Stimulated activated CD4-positive, alpha-beta T cell treated with anti-CD3 and anti-CD28 coated beads, Interleukin-2, amount 100 ng/mL, for 4 hours (primary cell): ENCODE measurements around the gene SHROOM2.
"Not testable (repeated sequence)": the region's sequence is repeated elsewhere in the genome, so short reads cannot be mapped to it uniquely, and the experiment has no call there.

ENCODE experiments used
- DNase-seq: peaks from one replicate; pipeline ENCODE4 v3.0.0-alpha.2; 2020; ENCODE audit warnings: low read depth

Gene SHROOM2

DNA sequence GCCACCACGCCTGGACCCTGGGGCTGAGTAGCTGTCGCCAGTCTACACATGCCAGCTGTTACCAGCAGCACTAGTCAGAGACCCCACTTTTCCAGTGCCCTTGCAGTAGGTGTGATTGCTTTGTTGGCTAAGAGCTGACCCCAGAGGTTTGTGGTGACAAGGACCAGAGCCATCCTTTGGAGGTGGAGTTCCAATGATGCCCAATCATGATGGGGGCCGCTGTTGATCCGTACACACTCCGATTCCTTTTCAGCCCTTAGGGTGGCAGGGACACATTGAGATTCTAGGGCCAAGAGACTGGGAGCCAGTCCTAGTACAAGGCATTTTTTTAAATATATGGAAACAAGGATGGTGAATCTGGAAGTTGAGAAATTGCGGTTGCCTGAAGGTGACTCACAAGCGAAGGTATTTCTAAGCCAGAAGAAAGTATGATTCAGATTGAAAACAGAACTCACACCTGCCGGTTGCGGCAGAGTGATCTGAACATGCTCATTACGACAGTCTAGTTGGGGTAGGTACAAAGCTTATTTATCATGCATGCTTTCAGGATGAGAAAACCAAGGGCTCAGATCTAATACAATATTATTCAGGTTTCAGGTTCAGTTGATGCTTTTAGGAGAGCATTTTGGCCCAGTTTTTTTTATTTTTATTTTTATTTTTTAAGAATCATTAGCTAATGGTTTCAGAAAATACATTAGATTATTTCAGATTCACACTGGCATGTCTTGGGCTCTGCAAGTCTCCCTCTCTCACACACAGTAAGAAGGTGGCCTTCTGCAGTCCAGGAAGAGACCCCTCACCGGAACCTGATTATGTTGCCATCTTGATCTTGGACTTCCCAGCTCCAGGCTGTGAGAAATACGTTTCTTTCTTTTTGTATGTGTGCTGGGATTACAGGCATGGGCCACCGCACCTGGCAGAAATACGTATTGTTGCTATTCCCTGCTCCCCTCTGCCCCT is 43.4 kb downstream of the SHROOM2 start:
- no peak for DNase-seq

DNA sequence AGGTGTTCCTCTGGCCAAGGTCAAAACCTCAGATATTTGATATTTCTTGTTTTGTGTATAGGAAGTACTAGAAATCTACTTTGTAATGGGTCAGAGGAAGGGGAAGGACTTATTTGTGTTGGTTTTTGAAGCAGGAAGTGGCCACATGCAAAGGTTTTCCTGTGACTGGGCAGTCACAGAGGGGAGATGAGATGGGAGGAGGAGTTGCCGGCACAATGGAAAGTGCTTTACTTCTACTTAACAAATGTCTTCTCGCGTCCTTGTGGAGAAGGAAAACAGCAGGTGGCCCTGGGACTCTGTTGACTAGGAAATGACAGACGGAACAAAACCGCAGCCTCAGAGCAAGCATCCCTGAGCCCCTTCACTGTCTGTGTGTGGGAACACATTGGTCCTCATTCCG is 46.6 kb downstream of the SHROOM2 start:
- DNase-seq, result no peak

GRCh38 chrX:9835585-9836210 is 49.5 kb downstream of the SHROOM2 start:
- DNase-seq, result no peak

- no peak for DNase-seq
Observed at GRCh38 chrX:9842541-9842940, 56.3 kb downstream of the SHROOM2 start.

GRCh38 chrX:9844936-9845577 is 58.8 kb downstream of the SHROOM2 start:
- DNase-seq, result no peak

DNA sequence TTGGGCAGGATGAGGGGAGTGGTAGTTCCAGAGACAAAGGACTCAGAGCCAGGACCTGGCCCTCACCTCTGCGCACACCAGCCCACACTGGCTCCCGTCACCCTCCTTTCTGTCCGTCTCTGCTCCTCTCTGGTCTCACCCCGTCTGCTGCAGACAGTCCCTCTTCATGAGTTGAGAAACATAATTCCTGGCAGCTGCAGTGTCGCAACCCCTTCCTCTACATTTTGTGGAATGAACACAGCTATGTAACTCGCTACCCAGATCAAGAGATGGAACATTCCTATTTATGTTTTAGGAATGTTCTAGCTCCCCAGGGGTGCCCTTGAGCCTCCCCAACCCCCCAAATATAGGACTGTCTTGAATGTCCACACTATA is 59.3 kb downstream of the SHROOM2 start:
- no peak for DNase-seq

GRCh38 chrX:9846631-9847030 is 60.4 kb downstream of the SHROOM2 start:
- DNase-seq, result no peak

- no peak for DNase-seq
Observed at GRCh38 chrX:9847071-9847470, 60.8 kb downstream of the SHROOM2 start.

GRCh38 chrX:9848718-9849479 is 62.7 kb downstream of the SHROOM2 start:
- no peak for DNase-seq

DNA sequence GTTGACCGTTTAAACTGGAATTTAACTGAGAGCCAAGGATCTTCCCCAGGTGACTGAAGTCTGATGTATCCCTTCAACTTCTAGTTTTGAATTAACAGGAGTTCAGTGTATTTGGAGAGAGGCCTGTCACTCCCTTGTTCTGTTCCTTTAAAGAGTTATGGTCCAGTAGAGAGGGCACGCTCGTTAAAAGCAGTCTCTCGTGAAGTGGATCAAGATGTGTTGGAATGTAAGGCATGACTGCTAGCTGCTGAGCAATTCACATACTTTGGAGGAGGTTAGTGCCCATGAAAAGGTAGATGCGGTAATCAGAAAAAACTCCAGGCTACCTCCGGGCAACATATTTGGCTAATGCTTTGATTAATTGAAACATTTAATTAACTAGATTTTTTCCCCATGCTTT is 65.7 kb downstream of the SHROOM2 start:
- no peak for DNase-seq

DNA sequence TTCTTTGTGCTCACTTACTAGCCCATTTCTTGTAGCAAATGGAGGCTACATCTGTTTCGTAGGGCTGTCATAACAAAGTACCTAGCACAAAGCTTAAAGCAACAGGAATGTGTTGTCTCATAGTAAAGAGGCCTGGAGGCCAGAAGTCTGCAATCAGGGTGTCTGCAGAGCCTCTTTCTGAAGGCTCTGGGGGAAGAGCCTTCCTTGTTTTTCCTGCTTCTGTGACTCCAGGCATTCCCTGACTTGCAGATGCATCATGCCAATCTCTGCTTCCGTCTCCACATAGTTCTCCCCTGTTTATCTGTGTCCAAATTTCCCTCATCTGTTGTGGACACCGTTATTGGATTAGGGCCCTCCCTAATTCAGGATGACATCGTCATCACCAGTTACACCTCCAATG is 67.1 kb downstream of the SHROOM2 start:
- DNase-seq, result no peak

DNA sequence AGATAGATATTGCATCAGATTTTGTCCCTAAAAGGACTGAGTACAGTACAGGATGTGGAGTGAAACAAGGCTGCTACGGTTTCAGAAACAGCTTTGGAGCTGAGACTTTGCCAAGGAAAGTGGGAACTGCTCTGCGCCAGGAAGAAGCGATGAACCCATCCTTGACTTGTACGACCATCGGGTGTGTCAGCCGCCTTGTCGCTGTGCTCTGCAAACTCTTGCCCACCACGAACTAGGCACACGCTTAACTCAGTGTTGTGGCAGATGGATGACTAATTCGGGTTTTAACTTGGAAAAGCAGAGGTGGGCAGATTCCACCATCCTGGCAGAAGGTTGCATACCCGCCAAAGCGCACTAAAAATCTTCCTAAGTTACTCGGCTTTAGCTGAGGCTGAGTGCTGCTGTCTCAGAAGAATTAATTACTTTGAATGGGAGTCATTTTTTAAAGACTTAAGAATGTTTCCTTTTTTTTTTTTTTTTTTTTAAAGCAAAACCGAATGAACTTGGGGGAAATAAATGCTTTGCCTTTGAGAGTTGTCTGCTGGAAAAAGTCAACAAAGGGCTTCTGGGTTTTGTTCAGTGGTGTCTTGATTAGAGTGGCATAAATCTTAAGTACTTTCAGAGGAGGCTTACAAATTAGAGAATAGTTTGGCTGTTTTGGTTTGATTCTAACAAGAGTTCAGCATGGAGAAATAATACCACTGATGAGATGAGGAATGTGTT is 69.5 kb downstream of the SHROOM2 start:
- DNase-seq, result no peak

DNA sequence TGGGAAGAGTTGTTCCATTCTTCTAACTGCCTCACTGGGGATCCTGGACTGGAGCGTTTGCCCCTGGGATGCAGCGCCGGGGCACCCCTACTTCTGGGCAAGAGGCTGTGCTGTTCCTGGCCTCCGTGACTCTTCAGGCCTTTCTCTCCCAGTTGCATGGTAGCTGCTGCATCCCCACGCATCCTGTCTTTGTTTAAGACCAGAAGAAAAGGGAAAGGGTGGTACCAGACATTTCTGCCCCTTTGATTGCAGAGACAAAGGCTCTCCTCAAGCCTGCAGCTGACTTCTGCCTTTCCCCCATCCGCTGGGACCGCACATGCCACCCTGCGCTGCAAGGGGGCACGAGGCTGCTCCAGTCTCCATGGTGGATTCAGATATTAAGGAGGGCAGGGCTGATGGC is 70.4 kb downstream of the SHROOM2 start:
- no peak for DNase-seq

- DNase-seq, result no peak
Observed at GRCh38 chrX:9857575-9858474, 71.6 kb downstream of the SHROOM2 start.

DNA sequence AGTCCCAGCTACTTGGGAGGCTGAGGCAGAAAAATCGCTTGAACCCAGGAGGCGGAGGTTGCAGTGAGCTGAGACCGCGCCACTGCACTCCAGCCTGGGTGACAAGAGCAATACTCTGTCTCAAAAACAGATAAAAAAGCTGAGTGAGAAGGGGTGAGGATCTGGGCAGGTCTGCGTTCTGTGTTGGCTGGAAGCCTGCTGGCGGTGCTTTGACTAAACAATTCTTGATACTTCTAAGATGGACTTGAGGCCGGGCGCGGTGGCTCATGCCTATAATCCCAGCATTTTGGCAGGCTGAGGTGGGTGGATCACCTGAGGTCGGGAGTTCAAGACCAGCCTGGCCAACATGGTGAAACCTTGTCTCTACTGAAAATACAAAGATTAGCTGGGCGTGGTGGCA is 72.5 kb downstream of the SHROOM2 start:
- DNase-seq, result not testable (repeated sequence)

DNA sequence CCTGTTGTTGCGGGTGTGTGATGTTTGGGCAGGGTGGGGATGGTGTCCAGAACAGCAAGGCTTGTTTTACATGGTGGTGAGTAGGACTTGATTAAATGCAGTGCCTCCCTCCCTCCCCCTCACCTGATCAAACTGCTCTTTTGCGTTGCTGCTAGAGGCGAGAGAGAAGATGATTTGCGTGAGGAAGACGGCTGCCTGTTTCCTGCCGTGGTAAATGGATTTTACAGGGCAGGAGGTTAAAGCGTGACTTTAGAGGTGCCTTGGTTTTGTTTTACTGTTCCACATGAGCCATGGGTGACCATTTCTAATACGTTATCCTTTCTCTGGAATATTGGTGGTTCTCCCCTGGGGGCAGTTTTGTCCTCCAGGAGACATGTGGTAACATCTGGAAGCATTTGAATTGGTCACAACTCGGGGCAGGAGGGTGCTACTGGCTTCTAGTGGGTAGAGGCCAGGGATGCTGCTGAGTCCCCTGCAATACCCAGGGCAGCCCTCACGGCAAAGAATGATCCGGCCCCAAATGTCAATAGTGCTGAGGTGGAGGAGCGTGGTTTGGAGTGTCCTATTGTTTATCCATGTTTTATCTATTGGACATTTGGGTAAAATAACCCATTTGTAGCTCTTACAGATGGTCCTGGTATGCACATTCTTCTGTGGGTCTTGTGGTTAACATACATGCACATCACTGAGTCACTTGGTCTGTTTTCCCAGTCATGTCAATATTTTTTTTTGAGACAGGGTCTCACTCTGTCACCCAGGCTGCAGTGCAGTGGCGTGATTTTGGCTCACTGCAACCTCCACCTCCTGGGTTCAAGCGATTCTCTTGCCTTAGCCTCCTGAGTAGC is 73.7 kb downstream of the SHROOM2 start:
- DNase-seq, result no peak

DNA sequence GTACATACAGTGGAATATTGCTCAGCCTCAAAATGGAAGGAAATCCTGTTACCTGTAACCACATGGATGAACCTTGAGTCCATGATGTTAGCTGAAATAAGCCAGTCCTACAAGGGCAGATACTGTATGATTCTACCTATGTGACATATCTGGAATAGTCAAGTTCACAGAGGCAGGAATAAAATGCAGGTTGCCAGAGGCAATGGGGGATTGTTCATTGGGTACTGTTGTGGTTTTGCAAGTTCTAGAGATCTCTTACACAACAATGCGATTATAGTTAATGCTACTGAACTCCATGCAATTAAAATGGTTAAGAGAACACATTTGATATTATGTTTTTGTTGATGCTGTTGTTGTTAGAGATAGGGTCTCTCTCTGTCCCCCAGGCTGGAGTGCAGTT is 74.6 kb downstream of the SHROOM2 start:
- no peak for DNase-seq

DNA sequence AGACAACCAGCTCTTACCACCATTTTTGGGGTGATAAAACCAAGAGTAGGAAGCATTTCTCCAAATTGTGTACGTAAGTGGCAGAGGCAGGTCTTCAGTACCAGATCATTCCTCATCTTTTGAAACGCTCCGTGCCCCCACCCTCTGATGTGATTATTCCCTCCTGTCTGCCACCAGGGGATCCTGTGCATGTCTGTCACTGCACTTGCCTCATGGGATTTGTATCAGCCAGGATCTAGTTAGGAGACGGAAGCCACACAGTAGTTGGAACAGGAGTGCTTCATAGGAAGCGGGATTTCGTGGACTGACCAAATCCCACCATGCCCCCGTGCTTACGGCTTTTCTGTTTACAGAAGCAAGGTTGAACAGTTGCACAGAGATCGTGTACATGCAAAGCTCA is 75.5 kb downstream of the SHROOM2 start:
- DNase-seq, result no peak

DNA sequence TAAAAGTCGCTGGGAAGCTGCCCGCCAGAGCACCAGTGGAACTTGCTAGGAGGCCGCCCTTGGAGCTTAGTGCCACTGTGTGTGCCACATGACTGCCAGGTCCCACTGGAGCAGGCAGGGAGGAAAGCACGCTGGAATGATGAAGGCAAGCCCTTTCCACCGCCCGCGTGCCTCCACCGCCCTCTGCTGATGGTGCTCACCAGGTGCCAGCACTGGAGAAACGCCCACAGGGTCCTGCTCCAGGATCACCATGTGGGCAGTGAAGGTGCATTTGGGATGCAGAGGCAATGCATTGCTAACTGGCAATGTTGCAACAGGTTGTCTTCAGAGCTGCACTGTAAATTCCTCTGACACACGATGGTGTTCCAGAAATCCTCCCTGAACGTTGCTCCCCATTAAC is 76.3 kb downstream of the SHROOM2 start:
- no peak for DNase-seq

- DNase-seq, result no peak
Observed at GRCh38 chrX:9862953-9863352, 76.7 kb downstream of the SHROOM2 start.
